ENCODE results near the gene LSAMP. TPM values are rescaled to one million over a fixed set of nuclear protein-coding genes. Genes with fewer than 3 reads are reported as not detected.
A peak's percentile ranks its signal among the peaks of the same experiment; 100 is the strongest.

Gene LSAMP
- polyA plus RNA-seq, 2 of the 4 experiments (the other 2 are of a cell fraction), result 0.12 to 0.53 TPM

GRCh38 chr3:115830764-115831395 lies 614.4 kb downstream of the LSAMP start (continued):
- TF ChIP-seq KDM1A (IDR thresholded peaks at IDR 0.05; ENCODE audit: low read depth) (no peak), HOXB13 (CRISPR knock-in tag; IDR thresholded peaks at IDR 0.05; ENCODE audit: low read depth) (no peak), KDM5A (IDR thresholded peaks at IDR 0.05) (no peak)

GRCh38 chr3:115828401-115828800 lies 616.9 kb downstream of the LSAMP start:
- ChIA-PET CTCF (interaction anchor here (0.9 to 3.2 kb wide), 5 partner anchors 8 to 22 kb away, joined by 3 to 12 read pairs (median 4); no protein-coding TSS in a partner anchor), POLR2A (no interaction called here)
- no peaks in the 10 kb centered on the region for H3K9me3 ChIP-seq
- 0 out of 3 replicates have a peak, but pooled peaks cover 3% of the 10 kb centered on the region for H3K4me1 ChIP-seq
- no peak for TF ChIP-seq ZSCAN20 (CRISPR knock-in tag; IDR thresholded peaks at IDR 0.05)
- FAIRE-seq (no peak), ATAC-seq (no peak), DNase-seq (ENCODE audit: low read depth in 1 of 2, low spot score in 1 of 2) (no peak)
- H3K4me3 ChIP-seq, result no peak overlapping the region
- H3K27ac ChIP-seq, result no peak overlapping the region
- H3K4me2 ChIP-seq, result no peak overlapping the region
- WGBS (ENCODE audit: missing lambda C conversion rate), result 21% methylated on average over 3 of the region's 3 CpGs

- CTCF ChIA-PET, result interaction anchor here (0.6 to 2.3 kb wide), 5 partner anchors 9 to 95 kb away, joined by 3 to 10 read pairs (median 3); no protein-coding TSS in a partner anchor
Measured at GRCh38 chr3:115827495-115827894, 617.8 kb downstream of the LSAMP start.

GRCh38 chr3:115825046-115825445 lies 620.2 kb downstream of the LSAMP start:
- Histone ChIP-seq H3K9me3 (no peaks in the 10 kb centered on the region), H3K27ac (no peak overlapping the region), H3K4me3 (no peak overlapping the region), H3K4me1 (peaks cover 9% of the 10 kb centered on the region; the same call in 2 of the 3 replicates), H3K4me2 (peak overlapping the region; percentile 10; the same call in 1 of the 3 replicates)
- CTCF ChIA-PET, result interaction anchor here (0.6 to 2.2 kb wide), 3 partner anchors 10 to 41 kb away, joined by 3 to 6 read pairs (median 4); no protein-coding TSS in a partner anchor
- DNase-seq (ENCODE audit: low read depth in 1 of 2, low spot score in 1 of 2), result no peak
- no peak for ATAC-seq
- FAIRE-seq, result no peak
- WGBS (ENCODE audit: missing lambda C conversion rate), result 30% methylated on average over 2 of the region's 2 CpGs
- TF ChIP-seq FOSL2 (IDR thresholded peaks at IDR 0.05) (no peak), FOSL2 (CRISPR knock-in tag; IDR thresholded peaks at IDR 0.05) (no peak), HOXB5 (CRISPR knock-in tag; IDR thresholded peaks at IDR 0.05) (no peak), NR3C1 (IDR thresholded peaks at IDR 0.05) (no peak), RNF2 (IDR thresholded peaks at IDR 0.05; ENCODE audit: borderline replicate concordance, low read depth) (no peak), ZSCAN20 (CRISPR knock-in tag; IDR thresholded peaks at IDR 0.05) (no peak), EP300 (IDR thresholded peaks at IDR 0.05) (no peak), RCOR1 (IDR thresholded peaks at IDR 0.05; ENCODE audit: low read depth, low read length) (no peak), NPAS2 (CRISPR knock-in tag; IDR thresholded peaks at IDR 0.05; ENCODE audit: borderline replicate concordance) (no peak), BHLHE40 (IDR thresholded peaks at IDR 0.05; ENCODE audit: low read depth, low read length) (no peak)
- POLR2A ChIA-PET, result no interaction called here

More at GRCh38 chr3:115827495-115827894, 617.8 kb downstream of the LSAMP start:
- DNase-seq (ENCODE audit: low read depth in 1 of 2, low spot score in 1 of 2) (no peak), ATAC-seq (no peak), FAIRE-seq (no peak)
- H3K9me3 ChIP-seq, result no peaks in the 10 kb centered on the region
- H3K27ac ChIP-seq, result no peak overlapping the region
- no peak overlapping the region for H3K4me2 ChIP-seq
- H3K4me1 ChIP-seq, result peaks cover 9% of the 10 kb centered on the region; the same call in 2 of the 3 replicates
- WGBS (ENCODE audit: missing lambda C conversion rate), result 68% methylated on average over 2 of the region's 2 CpGs
- POLR2A ChIA-PET, result no interaction called here
- H3K4me3 ChIP-seq, result no peak overlapping the region
- no peak for TF ChIP-seq USF2 (IDR thresholded peaks at IDR 0.05)
- TF ChIP-seq ZNF302 (CRISPR knock-in tag; IDR thresholded peaks at IDR 0.05), result no peak
- TF ChIP-seq JUN (IDR thresholded peaks at IDR 0.05), result no peak
- no peak for TF ChIP-seq RNF2 (IDR thresholded peaks at IDR 0.05; ENCODE audit: borderline replicate concordance, low read depth)
- no peak for TF ChIP-seq HEYL (CRISPR knock-in tag; IDR thresholded peaks at IDR 0.05)
- no peak for TF ChIP-seq KDM1A (IDR thresholded peaks at IDR 0.05; ENCODE audit: low read depth)

GRCh38 chr3:115823083-115823482 lies 622.2 kb downstream of the LSAMP start:
- CTCF ChIA-PET, result interaction anchor here (1.3 to 1.6 kb wide), 2 partner anchors 8 to 39 kb away, joined by 4 to 5 read pairs; no protein-coding TSS in a partner anchor
- TF ChIP-seq PHF8 (IDR thresholded peaks at IDR 0.05; ENCODE audit: borderline replicate concordance, low read depth), result no peak
- no peak for TF ChIP-seq FOXS1 (CRISPR knock-in tag; IDR thresholded peaks at IDR 0.05)
- TF ChIP-seq ESRRA (IDR thresholded peaks at IDR 0.05; ENCODE audit: borderline replicate concordance, low read length), result no peak
- TF ChIP-seq HOXB5 (CRISPR knock-in tag; IDR thresholded peaks at IDR 0.05), result no peak
- no peak for TF ChIP-seq CHD2 (IDR thresholded peaks at IDR 0.05; ENCODE audit: low read length, partially characterized antibody)
- TF ChIP-seq EHMT2 (IDR thresholded peaks at IDR 0.05; ENCODE audit: low read depth), result no peak
- POLR2A ChIA-PET, result no interaction called here
- FAIRE-seq, result no peak
- 94% methylated on average over 2 of the region's 2 CpGs for WGBS (ENCODE audit: missing lambda C conversion rate)
- Histone ChIP-seq H3K4me1 (peaks cover 9% of the 10 kb centered on the region; the same call in 2 of the 3 replicates), H3K27ac (no peak overlapping the region), H3K9me3 (no peaks in the 10 kb centered on the region), H3K4me3 (no peak overlapping the region), H3K4me2 (peak overlapping the region; percentile 11; the same call in 1 of the 3 replicates)
- ATAC-seq, result no peak
- no peak for DNase-seq (ENCODE audit: low read depth in 1 of 2, low spot score in 1 of 2)
